T follicular helper cell (primary cell): ENCODE data around the gene PIK3AP1.
"Not testable (repeated sequence)": the region's sequence is repeated elsewhere in the genome, so short reads cannot be mapped to it uniquely, and the experiment has no call there.

Source experiments
- DNase-seq: peaks from one replicate; pipeline ENCODE4 v3.0.0-alpha.2; 2020; ENCODE audit warnings: low read depth

Gene PIK3AP1

GRCh38 chr10:96577069-96577468 is 143.2 kb downstream of the PIK3AP1 start:
- no peak for DNase-seq

GRCh38 chr10:96576277-96576980 is 143.9 kb downstream of the PIK3AP1 start:
- DNase-seq = no peak

GRCh38 chr10:96574564-96574963 is 145.8 kb downstream of the PIK3AP1 start:
- not testable (repeated sequence) for DNase-seq

- DNase-seq = no peak
These were observed 147.3 kb downstream of the PIK3AP1 start for GRCh38 chr10:96573036-96573435.

- DNase-seq = no peak
These were observed 149.0 kb downstream of the PIK3AP1 start for GRCh38 chr10:96570983-96571964.

- DNase-seq = no peak
These were observed 149.8 kb downstream of the PIK3AP1 start for GRCh38 chr10:96570511-96570910.

GRCh38 chr10:96568402-96568801 is 151.9 kb downstream of the PIK3AP1 start:
- DNase-seq = no peak

GRCh38 chr10:96565774-96566173 is 154.5 kb downstream of the PIK3AP1 start:
- no peak for DNase-seq

GRCh38 chr10:96560966-96561887 is 159.1 kb downstream of the PIK3AP1 start:
- no peak for DNase-seq

- no peak for DNase-seq
These were observed 159.8 kb downstream of the PIK3AP1 start for GRCh38 chr10:96560489-96560888.

- DNase-seq = no peak
These were observed 164.3 kb downstream of the PIK3AP1 start for GRCh38 chr10:96556003-96556402.

GRCh38 chr10:96555330-96555729 is 165.0 kb downstream of the PIK3AP1 start:
- no peak for DNase-seq

- no peak for DNase-seq
These were observed 171.7 kb downstream of the PIK3AP1 start for GRCh38 chr10:96548589-96548988.

- DNase-seq = not testable (repeated sequence)
These were observed 174.8 kb downstream of the PIK3AP1 start for GRCh38 chr10:96545558-96545957.
